ENCODE results near the gene MTUS2.

DNA sequence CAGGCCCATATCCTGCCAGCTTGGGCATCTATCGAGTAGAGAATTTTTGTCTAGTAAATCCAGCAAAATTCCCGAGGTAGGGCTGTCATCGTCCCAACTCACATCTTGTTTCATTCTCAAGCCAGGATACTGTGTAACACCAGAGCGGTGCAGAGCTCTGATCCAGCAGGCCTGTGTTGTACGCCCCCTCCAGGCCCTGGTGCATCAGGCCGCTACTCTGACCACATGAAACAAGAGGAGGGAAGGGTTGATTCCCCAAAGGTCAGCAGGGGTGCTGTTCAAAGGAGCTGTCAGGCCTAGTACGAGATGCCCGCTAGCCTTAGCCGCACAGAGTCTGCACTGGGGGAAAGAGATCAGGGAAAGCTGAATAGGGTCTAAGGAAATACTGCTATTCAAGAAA lies 499.3 kb downstream of the MTUS2 start:
- TF ChIP-seq, protein P1, sequence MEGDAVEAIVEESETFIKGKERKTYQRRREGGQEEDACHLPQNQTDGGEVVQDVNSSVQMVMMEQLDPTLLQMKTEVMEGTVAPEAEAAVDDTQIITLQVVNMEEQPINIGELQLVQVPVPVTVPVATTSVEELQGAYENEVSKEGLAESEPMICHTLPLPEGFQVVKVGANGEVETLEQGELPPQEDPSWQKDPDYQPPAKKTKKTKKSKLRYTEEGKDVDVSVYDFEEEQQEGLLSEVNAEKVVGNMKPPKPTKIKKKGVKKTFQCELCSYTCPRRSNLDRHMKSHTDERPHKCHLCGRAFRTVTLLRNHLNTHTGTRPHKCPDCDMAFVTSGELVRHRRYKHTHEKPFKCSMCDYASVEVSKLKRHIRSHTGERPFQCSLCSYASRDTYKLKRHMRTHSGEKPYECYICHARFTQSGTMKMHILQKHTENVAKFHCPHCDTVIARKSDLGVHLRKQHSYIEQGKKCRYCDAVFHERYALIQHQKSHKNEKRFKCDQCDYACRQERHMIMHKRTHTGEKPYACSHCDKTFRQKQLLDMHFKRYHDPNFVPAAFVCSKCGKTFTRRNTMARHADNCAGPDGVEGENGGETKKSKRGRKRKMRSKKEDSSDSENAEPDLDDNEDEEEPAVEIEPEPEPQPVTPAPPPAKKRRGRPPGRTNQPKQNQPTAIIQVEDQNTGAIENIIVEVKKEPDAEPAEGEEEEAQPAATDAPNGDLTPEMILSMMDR (conservative IDR thresholded peaks at IDR 0.05; ENCODE audit: low read length) = no peak
- no peak for TF ChIP-seq EZH2phosphoT487 (IDR thresholded peaks at IDR 0.05; ENCODE audit: borderline replicate concordance)
